Measurements from ENCODE around the gene POLR3B. TPM values are rescaled to one million over a fixed set of nuclear protein-coding genes. Genes with fewer than 3 reads are reported as not detected.

The POLR3B gene
- total RNA-seq, 2 experiments from 2014 or later = 5.4 to 6.6 TPM

DNA sequence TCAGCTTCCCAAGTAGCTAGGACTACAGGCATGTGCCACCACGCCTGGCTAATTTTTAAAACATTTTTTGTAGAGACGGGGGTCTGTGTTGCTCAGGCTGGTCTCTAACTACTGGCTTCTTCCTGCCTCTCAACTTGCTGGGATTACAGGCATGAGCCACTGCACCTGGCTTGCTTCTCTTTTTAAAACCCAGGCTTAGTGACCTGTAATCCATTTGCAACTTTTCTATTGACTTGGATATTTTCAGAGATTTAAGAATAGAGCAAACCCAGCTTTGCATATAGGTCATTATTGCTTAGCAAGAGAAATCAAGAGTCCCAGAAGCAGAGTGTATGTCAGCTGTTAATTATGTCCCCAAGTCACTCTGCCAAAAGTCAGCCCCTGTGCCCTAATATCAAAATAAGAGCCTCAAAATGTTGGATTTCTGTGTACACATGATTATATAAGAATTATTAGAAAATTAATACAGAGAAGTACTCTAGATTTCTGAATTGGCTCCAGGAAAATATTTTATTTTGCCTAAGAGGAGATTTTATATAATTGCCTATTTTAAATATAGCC, 30.2 kb upstream of the POLR3B start:
- DNase-seq (no peak), ATAC-seq (no peak)
- no peak overlapping the region for H3K4me3 Mint-ChIP-seq
- H3K9me3 Mint-ChIP-seq (ENCODE audit: insufficient read depth) = no peaks in the 10 kb centered on the region
- H3K4me1 Mint-ChIP-seq (ENCODE audit: low read depth) = no peaks in the 10 kb centered on the region
- CTCF ChIA-PET = no interaction called here
- H3K36me3 Mint-ChIP-seq (ENCODE audit: low read depth) = no peaks in the 10 kb centered on the region
- POLR2A ChIA-PET = interaction anchor here (1.2 kb wide), 1 partner anchor 25 kb away, joined by 3 read pairs; no protein-coding TSS in a partner anchor
- H3K27me3 Mint-ChIP-seq (ENCODE audit: low read depth) = no peaks in the 10 kb centered on the region
- H3K27ac Mint-ChIP-seq = no peak overlapping the region

- Mint-ChIP-seq H3K9me3 (ENCODE audit: insufficient read depth) (no peaks in the 10 kb centered on the region), H3K27ac (no peak overlapping the region), H3K36me3 (ENCODE audit: low read depth) (no peaks in the 10 kb centered on the region), H3K27me3 (ENCODE audit: low read depth) (no peaks in the 10 kb centered on the region), H3K4me1 (ENCODE audit: low read depth) (no peaks in the 10 kb centered on the region), H3K4me3 (no peak overlapping the region)
- CTCF ChIA-PET = no interaction called here
- POLR2A ChIA-PET = interaction anchor here (0.7 kb wide), 1 partner anchor 228 kb away, joined by 3 read pairs; no protein-coding TSS in a partner anchor
- ATAC-seq = no peak
- DNase-seq = no peak
These were observed 28.8 kb upstream of the POLR3B start for GRCh38 chr12:106328735-106329134.

DNA sequence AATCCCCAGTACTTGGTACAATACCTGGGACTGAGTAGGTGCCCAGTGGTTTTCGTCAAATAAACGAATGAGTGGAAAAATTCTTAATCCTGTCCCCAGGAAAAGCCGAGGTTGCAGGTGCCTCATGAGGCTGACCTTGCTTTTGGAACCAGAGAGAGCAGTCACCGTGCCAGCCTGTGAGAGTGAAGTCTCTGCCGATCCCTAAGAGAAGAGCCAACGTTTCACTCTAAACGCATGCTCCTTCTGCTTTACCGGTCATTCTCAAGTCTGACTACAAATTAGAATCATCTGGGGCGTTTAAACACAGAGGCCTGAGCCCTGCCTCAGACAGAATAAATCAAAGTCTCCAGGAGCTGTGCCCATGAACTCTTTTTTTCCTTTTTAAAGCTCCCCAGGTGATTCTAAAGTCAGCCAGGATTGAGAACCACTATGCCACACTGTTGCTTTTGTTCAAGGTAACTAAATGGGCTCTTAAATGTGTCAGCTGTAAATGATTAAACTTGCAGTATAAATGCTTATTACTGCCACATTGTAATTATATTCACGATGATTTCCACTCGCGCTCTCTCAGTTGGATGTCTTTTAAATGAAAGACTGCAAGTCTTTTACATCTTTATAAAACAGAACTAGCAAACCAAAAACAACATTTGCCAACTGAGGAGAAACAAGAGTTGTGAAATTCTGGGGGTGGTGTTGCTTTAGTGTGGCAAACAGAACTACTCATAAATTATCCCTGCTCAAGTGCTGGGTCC, 28.1 kb upstream of the POLR3B start:
- no peaks in the 10 kb centered on the region for H3K9me3 Mint-ChIP-seq (ENCODE audit: insufficient read depth)
- H3K4me1 Mint-ChIP-seq (ENCODE audit: low read depth) = no peaks in the 10 kb centered on the region
- no peak for DNase-seq
- no peaks in the 10 kb centered on the region for H3K36me3 Mint-ChIP-seq (ENCODE audit: low read depth)
- H3K27me3 Mint-ChIP-seq (ENCODE audit: low read depth) = no peaks in the 10 kb centered on the region
- CTCF ChIA-PET = no interaction called here
- POLR2A ChIA-PET = no interaction called here
- ATAC-seq = no peak
- no peak overlapping the region for H3K27ac Mint-ChIP-seq
- H3K4me3 Mint-ChIP-seq = no peak overlapping the region

GRCh38 chr12:106331599-106331998, 25.9 kb upstream of the POLR3B start:
- no peaks in the 10 kb centered on the region for H3K36me3 Mint-ChIP-seq (ENCODE audit: low read depth)
- CTCF ChIA-PET = interaction anchor here (1.3 to 1.4 kb wide), 2 partner anchors 25 to 105 kb away, joined by 3 read pairs; no protein-coding TSS in a partner anchor
- H3K27me3 Mint-ChIP-seq (ENCODE audit: low read depth) = no peaks in the 10 kb centered on the region
- H3K4me1 Mint-ChIP-seq (ENCODE audit: low read depth) = no peaks in the 10 kb centered on the region
- POLR2A ChIA-PET = no interaction called here
- H3K9me3 Mint-ChIP-seq (ENCODE audit: insufficient read depth) = no peaks in the 10 kb centered on the region
- H3K4me3 Mint-ChIP-seq = no peak overlapping the region
- no peak for DNase-seq
- no peak for ATAC-seq
- no peak overlapping the region for H3K27ac Mint-ChIP-seq

- H3K4me1 Mint-ChIP-seq (ENCODE audit: low read depth) = no peaks in the 10 kb centered on the region
- no peak overlapping the region for H3K4me3 Mint-ChIP-seq
- CTCF ChIA-PET = interaction anchor here (1.3 to 1.4 kb wide), 3 partner anchors 24 to 106 kb away, joined by 3 to 5 read pairs (median 3); partner anchors contain the start of gene POLR3B
- no peak overlapping the region for H3K27ac Mint-ChIP-seq
- no peak for ATAC-seq
- no peaks in the 10 kb centered on the region for H3K9me3 Mint-ChIP-seq (ENCODE audit: insufficient read depth)
- DNase-seq = no peak
- H3K27me3 Mint-ChIP-seq (ENCODE audit: low read depth) = no peaks in the 10 kb centered on the region
- no peaks in the 10 kb centered on the region for H3K36me3 Mint-ChIP-seq (ENCODE audit: low read depth)
- POLR2A ChIA-PET = no interaction called here
These were observed 25.0 kb upstream of the POLR3B start for GRCh38 chr12:106332536-106332935.

DNA sequence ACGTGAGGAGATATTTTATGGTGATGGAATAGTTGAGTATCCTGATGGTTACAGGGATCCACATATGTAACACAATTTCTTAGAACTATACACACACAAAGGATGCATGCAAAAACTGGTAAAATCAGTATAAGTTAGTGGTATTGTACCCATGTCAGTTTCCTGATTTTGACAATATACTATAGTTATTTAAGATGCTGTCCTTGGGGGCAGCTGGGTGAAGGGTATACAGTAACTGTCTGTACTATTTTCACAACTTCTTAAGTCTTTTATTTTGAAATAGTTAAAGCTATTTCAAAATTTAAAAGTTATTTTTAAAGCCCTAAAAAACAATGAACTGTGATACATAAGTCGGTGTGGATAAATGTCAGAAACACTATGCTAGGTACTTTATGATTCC, 24.5 kb upstream of the POLR3B start:
- ChIA-PET CTCF (interaction anchor here (1.3 kb wide), 2 partner anchors 25 to 106 kb away, joined by 3 to 5 read pairs; partner anchors contain the start of gene POLR3B), POLR2A (no interaction called here)
- Mint-ChIP-seq H3K36me3 (ENCODE audit: low read depth) (no peaks in the 10 kb centered on the region), H3K27ac (no peak overlapping the region), H3K27me3 (ENCODE audit: low read depth) (no peaks in the 10 kb centered on the region), H3K4me3 (no peak overlapping the region), H3K4me1 (ENCODE audit: low read depth) (no peaks in the 10 kb centered on the region), H3K9me3 (ENCODE audit: insufficient read depth) (no peaks in the 10 kb centered on the region)
- ATAC-seq (no peak), DNase-seq (no peak)

DNA sequence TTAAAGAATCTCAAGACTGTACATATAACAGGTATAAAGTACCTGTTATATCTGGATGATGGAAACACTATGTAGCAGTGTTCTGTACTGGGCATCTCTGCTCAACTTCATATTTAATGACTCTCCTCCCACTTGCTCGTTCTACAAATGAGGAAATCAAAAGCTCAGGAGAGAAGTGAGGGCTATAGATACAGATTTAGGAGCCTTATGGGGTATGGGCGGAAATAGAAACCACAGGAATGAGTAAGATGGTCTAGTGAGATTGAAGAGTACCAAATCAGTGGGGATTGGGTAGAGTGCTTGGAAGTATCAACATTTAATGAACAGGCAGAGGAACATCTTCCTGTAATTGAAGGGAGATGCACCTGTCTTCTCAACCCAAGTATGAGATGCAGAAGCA, 23.8 kb upstream of the POLR3B start:
- Mint-ChIP-seq H3K4me3 (no peak overlapping the region), H3K27ac (no peak overlapping the region), H3K27me3 (ENCODE audit: low read depth) (no peaks in the 10 kb centered on the region), H3K9me3 (ENCODE audit: insufficient read depth) (no peaks in the 10 kb centered on the region), H3K4me1 (ENCODE audit: low read depth) (no peaks in the 10 kb centered on the region), H3K36me3 (ENCODE audit: low read depth) (no peaks in the 10 kb centered on the region)
- DNase-seq = no peak
- ChIA-PET POLR2A (no interaction called here), CTCF (no interaction called here)
- no peak for ATAC-seq

DNA sequence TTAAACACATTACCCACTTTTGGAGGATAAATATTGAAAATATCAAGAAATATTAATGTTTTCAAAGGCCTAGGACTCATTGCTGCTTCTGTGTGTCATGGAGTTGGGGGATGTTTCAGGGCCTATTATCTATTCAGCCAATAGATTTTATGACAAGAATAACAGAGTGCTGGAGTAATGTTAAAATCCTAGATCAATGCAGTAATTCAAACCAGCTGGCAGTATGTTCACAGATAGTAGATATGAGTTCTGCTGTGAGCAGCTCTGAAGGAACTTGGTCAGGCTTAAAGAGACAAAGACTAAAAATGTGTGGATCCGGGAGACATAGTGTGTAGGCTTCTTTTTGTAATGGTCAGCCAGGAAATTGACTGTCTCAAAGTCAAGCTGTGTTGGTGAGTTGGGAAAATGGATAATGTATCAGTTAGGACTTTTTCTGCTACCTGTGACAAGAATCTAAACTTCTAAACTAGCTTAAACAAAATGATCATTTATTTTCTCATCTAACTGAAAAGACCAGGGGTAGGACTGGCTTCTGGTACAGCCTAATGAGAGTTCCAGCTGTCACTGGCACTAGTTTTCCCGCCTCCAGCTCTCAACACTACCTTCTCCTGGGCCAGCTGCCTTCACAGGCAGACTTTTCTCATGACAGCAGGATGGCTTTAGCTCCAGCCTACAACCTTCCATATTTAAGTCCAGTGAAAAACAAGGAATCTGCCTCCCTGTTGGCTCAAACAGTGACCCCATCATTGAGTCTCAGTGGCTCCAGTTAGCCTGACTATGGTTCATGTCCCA, 16.3 kb upstream of the POLR3B start:
- H3K27ac Mint-ChIP-seq = no peak overlapping the region

GRCh38 chr12:106342397-106343213, 14.9 kb upstream of the POLR3B start:
- Mint-ChIP-seq H3K4me1 (ENCODE audit: low read depth) (no peaks in the 10 kb centered on the region), H3K4me3 (no peak overlapping the region), H3K36me3 (ENCODE audit: low read depth) (no peaks in the 10 kb centered on the region), H3K9me3 (ENCODE audit: insufficient read depth) (no peaks in the 10 kb centered on the region), H3K27me3 (ENCODE audit: low read depth) (no peaks in the 10 kb centered on the region), H3K27ac (no peak overlapping the region)
- ATAC-seq = no peak
- DNase-seq = no peak
- CTCF ChIA-PET = interaction anchor here (3.1 kb wide), 1 partner anchor 14 kb away, joined by 16 read pairs; the partner anchor contains the start of gene POLR3B
- POLR2A ChIA-PET = interaction anchor here (0.6 to 1.0 kb wide), 2 partner anchors 41 to 42 kb away, joined by 3 read pairs; no protein-coding TSS in a partner anchor

More for the DNA sequence above, 16.3 kb upstream of the POLR3B start:
- Mint-ChIP-seq H3K9me3 (ENCODE audit: insufficient read depth) (no peaks in the 10 kb centered on the region), H3K4me3 (no peak overlapping the region), H3K4me1 (ENCODE audit: low read depth) (no peaks in the 10 kb centered on the region), H3K27me3 (ENCODE audit: low read depth) (no peaks in the 10 kb centered on the region), H3K36me3 (ENCODE audit: low read depth) (no peaks in the 10 kb centered on the region)
- CTCF ChIA-PET = interaction anchor here (1.3 to 3.1 kb wide), 3 partner anchors 16 to 115 kb away, joined by 3 to 16 read pairs (median 5); partner anchors contain the start of gene POLR3B
- POLR2A ChIA-PET = interaction anchor here (1.0 kb wide), 1 partner anchor 40 kb away, joined by 3 read pairs; no protein-coding TSS in a partner anchor
- DNase-seq (no peak), ATAC-seq (no peak)

GRCh38 chr12:106343214-106343528, 14.4 kb upstream of the POLR3B start:
- POLR2A ChIA-PET = interaction anchor here (0.6 kb wide), 1 partner anchor 42 kb away, joined by 3 read pairs; no protein-coding TSS in a partner anchor
- Mint-ChIP-seq H3K4me3 (no peak overlapping the region), H3K27me3 (ENCODE audit: low read depth) (no peaks in the 10 kb centered on the region), H3K27ac (no peak overlapping the region), H3K4me1 (ENCODE audit: low read depth) (no peaks in the 10 kb centered on the region), H3K9me3 (ENCODE audit: insufficient read depth) (no peaks in the 10 kb centered on the region), H3K36me3 (ENCODE audit: low read depth) (no peaks in the 10 kb centered on the region)
- DNase-seq = no peak
- ATAC-seq = no peak
- CTCF ChIA-PET = no interaction called here

DNA sequence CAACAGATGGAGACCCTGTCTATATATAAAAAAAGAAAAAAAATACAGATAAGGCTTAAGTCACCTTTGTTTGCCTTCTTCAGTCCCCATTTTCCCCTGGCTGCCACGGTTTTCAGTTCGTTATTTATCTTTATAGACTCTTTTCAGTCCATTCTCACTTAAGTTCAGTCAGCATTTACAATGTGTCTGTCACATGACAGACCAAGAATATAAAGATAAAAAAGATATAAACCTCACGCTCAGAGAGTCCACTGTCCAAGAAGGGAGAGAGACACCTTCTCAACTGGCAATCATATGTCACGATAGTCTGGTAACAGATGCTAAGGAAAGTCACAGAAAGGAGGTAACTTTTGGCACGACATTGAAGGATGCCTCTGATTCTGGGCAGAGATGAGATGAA, 13.4 kb upstream of the POLR3B start:
- H3K27me3 Mint-ChIP-seq (ENCODE audit: low read depth) = no peaks in the 10 kb centered on the region
- ChIA-PET POLR2A (no interaction called here), CTCF (no interaction called here)
- DNase-seq (no peak), ATAC-seq (no peak)
- no peaks in the 10 kb centered on the region for H3K4me1 Mint-ChIP-seq (ENCODE audit: low read depth)
- no peak overlapping the region for H3K27ac Mint-ChIP-seq
- no peaks in the 10 kb centered on the region for H3K36me3 Mint-ChIP-seq (ENCODE audit: low read depth)
- H3K9me3 Mint-ChIP-seq (ENCODE audit: insufficient read depth) = no peaks in the 10 kb centered on the region
- H3K4me3 Mint-ChIP-seq = no peak overlapping the region
